HG03571 (cell line): Measurements from ENCODE around the gene FKBP8.
A peak's percentile ranks its signal among the peaks of the same experiment; 100 is the strongest.
"Not testable (repeated sequence)": the region's sequence is repeated elsewhere in the genome, so short reads cannot be mapped to it uniquely, and the experiment has no call there.

Experiments used
- ATAC-seq: cut with Tn5 transposase; IDR thresholded peaks from one replicate; pipeline ENCODE4 v1.9.1; 2021; ENCODE audit not compliant: unreplicated experiment

FKBP8 gene

GRCh38 chr19:18559685-18560084 lies 16.3 kb upstream of the FKBP8 start:
- no peak for ATAC-seq

- no peak for ATAC-seq
Measured at GRCh38 chr19:18558604-18559003, 15.2 kb upstream of the FKBP8 start.

DNA sequence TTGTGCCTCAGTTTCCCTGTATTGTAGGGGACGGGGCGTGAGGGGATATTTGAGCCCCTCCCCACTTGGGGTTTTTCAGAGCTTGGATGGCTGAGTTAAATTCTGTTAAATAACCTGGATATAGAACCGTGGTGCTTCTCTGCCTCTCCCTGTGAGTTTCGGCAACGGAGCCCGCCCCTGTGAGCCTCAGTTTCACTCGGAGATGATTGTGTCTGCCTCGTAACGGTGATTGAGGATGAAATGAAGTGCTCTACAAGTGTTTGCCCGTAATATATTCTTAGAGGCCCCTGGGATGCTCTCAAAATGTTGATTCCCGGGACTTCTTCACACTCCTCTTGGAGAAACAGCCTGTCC lies 14.8 kb upstream of the FKBP8 start:
- no peak for ATAC-seq

DNA sequence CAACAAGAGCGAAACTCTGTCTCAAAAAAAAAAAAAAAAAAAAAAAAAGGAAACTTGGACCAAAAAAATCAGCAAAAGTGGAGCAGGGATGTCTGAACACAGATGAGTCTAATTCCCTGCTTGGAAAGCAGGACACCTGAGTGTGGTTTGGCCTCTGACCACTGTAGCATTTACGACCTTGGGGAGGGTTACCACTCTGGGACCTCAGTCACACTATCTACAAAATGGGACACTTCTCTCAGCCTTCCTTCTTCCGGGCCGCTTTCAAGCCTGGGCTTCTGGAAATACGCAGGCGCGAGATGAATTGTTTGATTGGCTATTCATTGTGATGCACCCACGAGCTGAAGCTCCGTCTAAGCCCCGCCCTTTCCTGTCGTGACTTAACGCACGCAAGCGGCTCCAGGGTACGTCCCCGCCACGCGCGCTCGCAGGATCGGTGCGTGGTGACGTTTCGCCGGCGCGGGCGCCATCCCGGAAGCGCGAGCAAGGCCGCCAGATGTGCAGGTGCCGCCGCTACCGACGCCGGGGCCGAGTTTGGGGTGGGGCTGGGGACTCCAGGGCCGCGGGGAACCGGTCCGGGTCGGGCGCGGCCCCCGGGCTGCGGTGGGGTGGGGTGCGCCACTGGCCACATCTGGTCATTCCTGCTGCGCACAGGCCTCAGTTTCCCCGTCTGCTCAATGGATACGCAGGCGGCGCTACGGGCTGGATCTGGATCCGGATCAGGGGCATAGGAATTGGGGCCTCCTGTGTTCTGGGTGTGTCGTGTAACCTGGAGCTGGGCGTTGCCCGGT lies 14.2 kb upstream of the FKBP8 start, which contains the start of gene KXD1:
Gene KXD1 (plus strand): TSS at position 460 of the 791 bp plus-strand sequence. CDS start 4,187 bp downstream, outside the sequence.
- ATAC-seq, result peak; percentile 77

DNA sequence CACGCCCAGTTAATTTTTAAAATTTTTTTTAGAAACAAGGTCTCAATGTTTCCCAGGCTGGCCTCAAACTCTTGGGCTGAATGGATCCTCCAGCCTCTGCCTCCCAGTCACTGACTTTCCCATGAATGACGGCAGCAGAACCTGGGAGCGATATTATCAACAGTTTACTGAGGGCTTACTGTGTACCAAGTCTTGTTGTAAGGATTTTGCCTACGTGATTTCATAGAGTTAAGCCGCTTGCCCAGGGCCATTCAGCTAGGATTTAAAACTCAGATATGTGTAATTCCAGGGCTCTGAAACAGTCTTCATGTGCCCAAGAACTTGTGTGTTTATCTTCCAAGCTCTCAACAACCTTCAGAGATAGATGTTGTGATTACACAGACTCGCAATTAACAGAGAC lies 8.3 kb upstream of the FKBP8 start:
- ATAC-seq, result no peak

DNA sequence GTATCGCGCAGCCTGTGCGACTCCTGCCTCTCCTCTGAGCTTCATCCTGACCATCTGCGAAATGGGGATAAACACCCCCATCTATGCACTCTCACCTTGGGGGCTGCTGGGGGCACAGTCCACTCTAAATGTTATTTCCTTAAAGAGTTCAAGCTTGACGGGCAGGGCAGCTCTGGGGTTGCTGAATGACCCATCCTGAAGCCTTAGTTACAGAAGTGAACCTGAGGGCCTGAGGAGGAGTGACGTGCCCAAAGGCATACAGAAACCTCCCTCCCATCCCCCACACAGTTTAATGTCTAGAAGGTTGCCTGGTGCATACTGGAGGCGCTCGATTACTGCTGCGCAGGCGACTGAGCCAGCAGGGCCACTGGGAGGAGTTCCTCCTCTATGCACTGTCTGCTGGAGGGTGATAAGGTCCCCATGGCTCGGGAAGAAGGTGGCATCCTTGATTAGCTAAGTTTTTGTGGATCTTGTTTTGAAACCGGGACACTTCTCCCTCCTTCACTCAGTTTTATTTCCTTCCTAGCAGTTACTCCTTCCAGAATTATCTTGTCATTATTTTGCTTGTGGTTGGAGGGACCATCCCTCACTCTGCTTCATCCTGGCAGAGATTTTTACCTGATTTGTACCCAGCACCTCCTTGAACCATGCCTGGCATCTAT lies 572 bp upstream of the FKBP8 start:
- ATAC-seq, result peak; percentile 45

DNA sequence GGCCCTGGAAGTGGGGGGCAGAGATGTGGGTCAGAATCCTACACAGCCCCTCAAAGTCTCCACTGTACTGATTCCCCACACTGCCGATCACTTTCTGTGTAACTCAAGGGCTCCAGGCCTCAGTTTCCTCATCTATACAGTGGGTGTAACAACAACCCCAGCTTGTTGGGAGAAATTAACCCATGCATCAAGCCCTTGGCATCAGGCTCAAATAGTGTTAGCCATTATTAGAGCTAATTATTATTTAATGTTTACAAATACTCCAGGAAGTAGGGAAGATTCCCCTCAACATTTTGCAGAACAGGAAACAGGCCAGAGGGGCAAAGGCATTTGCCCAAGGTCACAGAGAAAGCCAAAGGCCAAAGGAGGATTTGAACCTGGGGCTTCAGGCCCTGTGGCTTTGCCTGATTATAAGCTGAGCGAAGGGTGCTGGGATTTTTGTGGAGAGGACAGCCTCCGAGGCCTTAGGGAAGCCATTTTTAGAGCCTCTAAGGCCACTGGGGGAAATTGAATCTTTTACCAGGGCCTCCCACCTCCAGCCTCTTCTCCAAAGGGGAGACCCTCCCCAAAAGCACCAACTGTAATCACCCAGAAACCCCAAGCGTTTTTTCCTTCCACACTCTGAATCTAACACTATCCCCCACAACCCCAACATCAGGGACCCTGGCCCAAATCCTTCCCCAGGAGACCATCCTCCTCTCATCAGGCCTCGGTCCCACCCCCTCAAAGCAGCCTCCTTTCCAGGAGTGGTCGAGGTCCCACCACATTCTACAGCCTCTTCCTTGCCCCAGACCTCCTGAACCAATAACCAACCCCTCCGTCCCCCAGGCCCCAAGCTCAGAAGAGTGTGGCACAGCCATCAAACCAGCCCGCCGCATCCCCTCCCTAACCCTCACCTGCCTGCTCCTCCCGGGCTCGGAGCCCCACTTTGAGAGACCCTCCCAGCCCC lies 1.1 kb downstream of the FKBP8 start:
- no peak for ATAC-seq

GRCh38 chr19:18541258-18541991 lies 1.9 kb downstream of the FKBP8 start:
- no peak for ATAC-seq

DNA sequence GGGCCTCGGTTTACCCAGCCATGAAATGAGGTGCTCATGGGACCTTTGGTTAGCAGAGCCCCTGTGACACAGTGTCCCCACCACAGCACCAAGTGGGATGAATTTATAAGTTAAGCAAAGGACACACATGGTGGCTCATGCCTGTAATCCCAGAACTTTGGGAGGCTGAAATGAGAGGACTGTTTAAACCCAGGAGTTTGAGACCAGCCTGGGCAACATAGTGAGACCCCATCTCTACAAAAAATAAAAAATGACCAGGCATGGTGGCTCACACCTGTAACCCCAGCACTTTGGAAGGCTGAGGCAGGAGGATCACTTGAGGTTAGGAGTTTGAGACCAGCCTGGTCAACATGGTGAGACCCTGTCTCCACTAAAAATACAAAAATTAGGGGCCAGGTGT lies 3.2 kb downstream of the FKBP8 start:
- not testable (repeated sequence) for ATAC-seq

DNA sequence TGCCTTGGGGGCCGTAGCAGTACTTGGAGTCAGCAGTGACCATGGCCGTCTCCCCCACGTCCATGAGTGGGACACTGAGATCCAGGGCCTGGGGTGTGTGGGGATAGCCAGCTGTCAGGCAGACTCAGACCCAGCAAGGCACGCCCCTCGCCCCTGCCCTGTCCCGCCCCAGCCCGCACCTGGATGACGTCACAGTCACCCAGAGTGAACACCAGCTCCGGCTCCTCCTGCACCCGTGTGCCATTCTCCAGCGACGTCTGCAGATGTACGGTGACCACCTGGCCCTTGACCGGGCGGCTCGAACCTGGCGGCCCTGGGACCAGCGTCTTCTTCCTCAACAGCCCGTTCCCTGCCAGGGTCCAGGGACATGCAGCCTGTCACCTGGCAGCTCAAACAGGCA lies 4.0 kb downstream of the FKBP8 start:
- no peak for ATAC-seq

GRCh38 chr19:18538115-18538514 lies 5.3 kb downstream of the FKBP8 start:
- ATAC-seq, result no peak

GRCh38 chr19:18537431-18537830 lies 5.9 kb downstream of the FKBP8 start:
- ATAC-seq, result no peak

DNA sequence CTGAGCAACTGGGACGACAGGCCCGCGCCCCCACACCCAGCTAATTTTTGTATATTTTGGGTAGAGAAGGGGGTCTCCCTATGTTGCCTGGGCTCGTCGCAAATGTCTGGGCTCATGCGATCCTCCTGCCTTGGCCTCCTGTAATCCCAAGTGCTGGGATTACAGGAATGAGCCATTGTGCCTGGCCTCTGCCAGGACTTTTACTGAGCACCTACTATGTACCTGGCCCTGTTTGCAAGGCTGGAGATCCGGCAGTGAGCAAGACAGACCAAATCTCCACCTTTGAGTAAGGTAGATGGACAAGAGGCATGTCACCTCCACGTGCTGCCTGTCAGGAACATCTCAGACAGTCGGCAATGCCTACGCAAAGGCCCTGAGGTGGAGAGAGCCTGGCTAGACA lies 6.9 kb downstream of the FKBP8 start:
- ATAC-seq, result no peak

- ATAC-seq, result no peak
Measured at GRCh38 chr19:18533058-18533457, 10.3 kb downstream of the FKBP8 start.

DNA sequence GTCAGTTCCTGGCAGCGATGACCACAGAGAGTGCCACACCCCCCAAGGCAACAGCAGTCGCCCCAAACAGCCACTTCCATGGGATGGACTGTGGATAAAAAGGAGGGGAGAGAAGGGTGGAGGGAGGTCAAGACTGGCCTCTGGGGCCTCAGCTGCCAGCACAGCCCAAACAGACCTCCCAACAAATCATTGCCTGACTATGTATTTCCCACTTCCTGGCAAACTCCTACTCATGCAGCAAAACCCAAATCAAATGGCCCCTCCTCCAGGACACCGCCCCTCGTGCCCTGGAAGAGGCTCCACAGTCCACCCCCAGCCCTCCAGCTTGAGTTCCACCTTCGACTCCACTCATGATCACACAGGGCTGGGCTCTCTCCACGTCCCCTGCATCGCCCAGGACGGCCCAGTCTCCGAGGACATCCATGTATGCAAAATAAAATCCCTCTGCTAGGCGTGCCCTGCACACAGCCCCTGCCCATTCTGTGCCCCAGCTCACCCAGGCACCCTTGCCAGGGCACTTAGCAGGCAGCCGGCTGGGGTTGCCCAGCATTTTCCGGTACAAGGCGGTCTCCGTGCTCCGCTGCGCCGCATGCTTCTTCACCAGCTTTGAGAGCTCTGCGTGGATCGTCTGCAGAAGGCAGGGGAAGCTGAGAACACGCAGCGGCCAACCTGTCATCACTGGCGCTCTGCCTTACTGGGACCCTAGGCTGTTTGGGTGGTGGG lies 11.0 kb downstream of the FKBP8 start:
- ATAC-seq, result no peak

GRCh38 chr19:18531485-18531884 lies 11.9 kb downstream of the FKBP8 start:
- no peak for ATAC-seq

GRCh38 chr19:18529782-18530181 lies 13.6 kb downstream of the FKBP8 start:
- no peak for ATAC-seq

- no peak for ATAC-seq
Measured at GRCh38 chr19:18526316-18526715, 17.1 kb downstream of the FKBP8 start.

DNA sequence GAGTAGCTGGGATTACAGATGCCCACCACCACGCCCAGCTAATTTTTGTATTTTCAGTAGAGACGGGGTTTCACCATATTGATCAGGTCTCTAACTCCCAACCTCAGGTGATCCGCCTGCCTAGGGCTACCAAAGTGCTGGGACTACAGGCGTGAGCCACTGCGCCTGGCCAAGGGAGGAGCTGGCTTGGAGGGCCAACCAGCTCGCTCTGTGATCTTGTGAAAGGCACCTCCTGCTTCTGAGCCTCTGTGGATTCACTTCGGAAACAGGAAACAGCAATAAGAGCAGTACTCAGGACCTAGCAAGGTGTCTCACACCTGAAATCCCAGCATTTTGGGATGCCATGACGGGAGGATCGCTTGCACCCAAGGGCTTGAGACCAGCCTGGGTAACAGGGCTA lies 19.5 kb downstream of the FKBP8 start:
- no peak for ATAC-seq

DNA sequence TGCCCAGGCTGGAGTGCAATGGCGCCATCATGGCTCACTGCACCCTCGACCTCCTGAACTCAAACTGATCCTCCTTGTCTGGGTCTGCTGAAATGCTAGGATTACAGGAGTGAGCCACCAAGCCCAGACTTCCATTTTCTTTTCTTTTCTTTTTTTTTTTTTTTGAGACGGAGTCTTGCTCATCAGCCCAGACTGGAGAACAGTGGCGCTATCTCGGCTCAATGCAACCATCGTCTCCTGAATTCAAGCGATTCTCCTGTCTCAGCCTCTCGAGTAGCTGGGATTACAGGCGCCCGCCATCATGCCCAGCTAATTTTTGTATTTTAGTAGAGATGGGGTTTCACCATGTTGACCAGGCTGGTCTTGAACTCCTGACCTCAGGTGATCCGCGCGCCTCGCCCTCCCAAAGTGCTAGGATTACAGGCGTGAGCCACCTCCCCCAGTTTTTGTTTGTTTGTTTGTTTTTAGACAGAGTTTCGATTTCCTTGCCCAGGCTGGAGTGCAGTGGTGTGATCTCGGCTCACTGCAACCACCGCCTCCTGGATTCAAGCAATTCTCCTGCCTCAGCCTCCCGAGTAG lies 20.4 kb downstream of the FKBP8 start:
- ATAC-seq, result not testable (repeated sequence)
